Ectodermal cell (in vitro differentiated cells): ENCODE results near the gene NMNAT2. TPM values are rescaled to one million over a fixed set of nuclear protein-coding genes. Genes with fewer than 3 reads are reported as not detected.

ENCODE experiments used
- H3K27ac ChIP-seq: 2 replicates; pipeline ENCODE4 v1.7.0; 2013; ENCODE audit warnings: mild to moderate bottlenecking, low read depth, low read length; ENCODE audit not compliant: insufficient read depth, poor library complexity, severe bottlenecking
- H3K27me3 ChIP-seq: 2 replicates; pipeline ENCODE4 v1.7.0; 2013; ENCODE audit warnings: mild to moderate bottlenecking, low read length; ENCODE audit not compliant: insufficient read depth, control insufficient read depth, poor library complexity, severe bottlenecking
- H3K36me3 ChIP-seq: one replicate; pipeline ENCODE4 v1.7.0; 2013; ENCODE audit warnings: low read length; ENCODE audit not compliant: control insufficient read depth, insufficient read depth
- H3K4me1 ChIP-seq: one replicate; pipeline ENCODE4 v1.7.0; 2013; ENCODE audit warnings: low read length; ENCODE audit not compliant: control insufficient read depth, insufficient read depth
- H3K4me3 ChIP-seq: 2 replicates; pipeline ENCODE4 v1.7.0; 2013; ENCODE audit warnings: low read depth, low read length, control low read depth; ENCODE audit not compliant: insufficient read depth
- H3K9me3 ChIP-seq: 2 replicates; pipeline ENCODE4 v1.7.0; 2013; ENCODE audit warnings: mild to moderate bottlenecking, low read length, moderate library complexity; ENCODE audit not compliant: control insufficient read depth
- WGBS, 2 experiments: methylation state at CpG; one replicate each; pipeline ENCODE4 v1.1.7; 2013; ENCODE audit warnings: missing lambda C conversion rate in 2 of 2; 5-methylcytosine and 5-hydroxymethylcytosine counted together
- polyA plus RNA-seq, 4 experiments: library from polyadenylated mRNA; stranded (reverse); fragments of 50-300 nt; gene quantifications; one replicate each; pipeline ENCODE4 v1.2.3, GENCODE V29; 2013

The NMNAT2 gene
- polyA plus RNA-seq (2013, experiment 1 of 4): 3.2 TPM
- 3.6 TPM for polyA plus RNA-seq (2013, experiment 2 of 4)
- polyA plus RNA-seq (2013, experiment 3 of 4): 4.1 TPM
- 6.8 TPM for polyA plus RNA-seq (2013, experiment 4 of 4)

DNA sequence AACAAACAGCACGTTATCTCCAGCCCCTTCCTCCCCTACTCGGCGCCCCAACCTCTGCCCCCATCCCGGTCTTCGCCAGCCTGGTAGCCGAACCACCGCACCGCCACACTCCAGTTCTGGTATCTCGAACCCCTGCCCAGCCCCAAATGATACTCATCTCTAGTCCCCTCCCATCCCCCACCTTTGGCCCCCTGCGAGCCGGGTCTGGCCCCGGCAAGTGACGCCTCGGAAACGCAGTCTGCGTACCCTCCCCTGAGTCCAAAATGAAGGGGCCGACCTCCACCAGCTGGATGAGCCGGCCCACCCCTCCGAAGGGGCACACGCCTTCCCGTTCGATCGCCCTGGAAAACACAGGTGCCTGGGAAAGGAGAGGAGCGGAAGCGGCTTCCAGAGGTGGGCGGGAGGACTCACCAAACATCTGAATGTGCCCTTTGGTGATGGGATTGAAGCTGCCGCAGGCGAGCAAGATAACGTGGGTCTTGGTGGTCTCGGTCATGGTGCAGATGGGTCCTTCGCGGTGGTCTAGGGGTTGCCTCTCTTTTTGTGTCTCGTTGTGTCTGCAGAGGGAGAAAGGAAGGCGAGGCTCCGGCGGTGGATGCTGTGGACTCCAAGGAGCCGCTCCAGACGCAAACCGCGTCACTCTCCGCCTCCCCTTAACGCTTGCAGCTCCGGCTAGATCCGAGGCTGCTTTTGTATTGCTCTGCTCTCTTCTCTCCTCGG is at the start of gene NMNAT2:
NMNAT2 (minus strand) TSS at position 609 of the 720 bp plus-strand sequence; CDS start at position 496, 113 bp downstream.
- H3K27ac ChIP-seq: no peak within 1 kb of the TSS
- peak within 1 kb of the TSS; percentile 43 for H3K4me3 ChIP-seq
- WGBS, 2 experiments: 0% methylated on average over 45 of the region's 45 CpGs
- H3K36me3 ChIP-seq: no peaks in the 10 kb centered on the region
- peaks cover 8% of the 10 kb centered on the region for H3K4me1 ChIP-seq
- peaks cover 48% of the 10 kb centered on the region for H3K27me3 ChIP-seq
- no peaks in the 10 kb centered on the region for H3K9me3 ChIP-seq

- 88 to 92% methylated on average over 1 of the region's 1 CpG for WGBS, 2 experiments
- Histone ChIP-seq H3K36me3 (no peaks in the 10 kb centered on the region), H3K27me3 (no peaks in the 10 kb centered on the region)
Measured at GRCh38 chr1:183467687-183468086, 49.5 kb upstream of the NMNAT2 start.

DNA sequence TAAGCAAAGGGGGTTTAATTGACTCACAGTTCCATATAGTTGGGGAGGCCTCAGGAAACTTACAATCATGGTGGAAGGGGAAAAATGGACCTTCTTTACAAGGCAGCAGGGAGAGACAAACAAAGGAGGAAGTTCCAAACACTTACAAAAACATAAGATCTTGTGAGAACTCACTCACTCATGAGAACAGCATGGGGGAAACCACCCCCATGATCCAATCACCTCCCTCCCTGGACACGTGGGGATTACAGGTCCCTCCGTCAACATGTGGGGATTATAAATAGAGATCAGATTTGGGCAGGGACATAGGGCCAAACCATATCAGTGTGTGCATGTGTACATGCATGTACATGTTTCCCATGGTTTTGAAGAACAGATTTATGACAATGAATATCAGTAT is 48.6 kb upstream of the NMNAT2 start:
- Histone ChIP-seq H3K36me3 (no peaks in the 10 kb centered on the region), H3K4me3 (no peak overlapping the region), H3K4me1 (peaks cover 3% of the 10 kb centered on the region), H3K27ac (no peak overlapping the region), H3K9me3 (no peaks in the 10 kb centered on the region), H3K27me3 (no peaks in the 10 kb centered on the region)
- WGBS, 2 experiments: 60% methylated on average over 2 of the region's 2 CpGs

More at GRCh38 chr1:183467687-183468086, 49.5 kb upstream of the NMNAT2 start:
- Histone ChIP-seq H3K9me3 (no peaks in the 10 kb centered on the region), H3K4me1 (peaks cover 3% of the 10 kb centered on the region), H3K4me3 (no peak overlapping the region), H3K27ac (no peak overlapping the region)

DNA sequence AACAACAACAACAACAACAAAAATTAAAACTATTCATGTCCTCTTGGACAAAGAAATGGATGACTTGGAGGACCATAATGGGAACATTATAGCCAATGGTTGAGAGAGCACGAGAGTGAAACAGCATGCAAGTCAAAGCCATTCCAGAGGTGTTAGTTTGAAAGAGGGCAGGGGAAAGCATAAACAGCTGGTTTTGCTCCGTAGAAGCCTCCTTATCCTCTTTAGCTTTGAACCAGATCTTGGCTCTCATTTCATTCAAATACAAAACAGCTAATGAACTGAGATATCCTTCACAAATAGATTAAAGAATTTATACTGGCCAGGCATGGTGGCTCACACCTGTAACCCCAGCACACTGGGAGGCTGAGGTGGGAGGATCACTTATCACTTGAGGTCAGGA is 45.4 kb upstream of the NMNAT2 start:
- H3K36me3 ChIP-seq: no peaks in the 10 kb centered on the region
- H3K9me3 ChIP-seq: no peaks in the 10 kb centered on the region
- H3K27ac ChIP-seq: no peak overlapping the region
- 87 to 99% methylated on average over 2 of the region's 2 CpGs for WGBS, 2 experiments
- H3K4me1 ChIP-seq: no peaks in the 10 kb centered on the region
- no peak overlapping the region for H3K4me3 ChIP-seq
- no peaks in the 10 kb centered on the region for H3K27me3 ChIP-seq

GRCh38 chr1:183461350-183461749 is 43.2 kb upstream of the NMNAT2 start:
- H3K27me3 ChIP-seq: no peaks in the 10 kb centered on the region
- 100% methylated on average over 1 of the region's 1 CpG for whole genome bisulfite sequencing, 2 experiments
- no peak overlapping the region for H3K27ac ChIP-seq
- no peak overlapping the region for H3K4me3 ChIP-seq
- no peaks in the 10 kb centered on the region for H3K9me3 ChIP-seq
- H3K4me1 ChIP-seq: no peaks in the 10 kb centered on the region
- H3K36me3 ChIP-seq: no peaks in the 10 kb centered on the region

DNA sequence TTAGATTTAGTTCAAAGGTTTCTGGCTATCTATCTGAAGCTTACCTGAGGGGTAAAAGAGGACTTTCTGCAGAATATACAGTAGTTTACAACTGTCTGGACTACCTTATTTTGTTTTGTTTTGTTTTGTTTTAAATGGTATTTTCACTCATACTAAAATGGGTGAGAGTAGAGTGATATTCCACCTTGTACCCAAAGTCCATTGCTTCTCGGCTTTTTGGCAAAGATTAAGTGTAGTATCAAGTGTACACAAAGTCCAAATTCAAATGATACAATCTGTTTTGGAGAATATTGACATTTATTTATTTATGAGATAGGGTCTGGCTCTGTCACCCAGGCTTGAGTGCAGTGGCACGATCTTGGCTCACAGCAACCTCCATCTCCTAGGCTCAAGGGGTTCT is 42.4 kb upstream of the NMNAT2 start:
- no peak overlapping the region for H3K4me3 ChIP-seq
- WGBS, 2 experiments: 84 to 96% methylated on average over 1 to 2 of the region's 2 CpGs
- no peaks in the 10 kb centered on the region for H3K4me1 ChIP-seq
- H3K36me3 ChIP-seq: no peaks in the 10 kb centered on the region
- H3K27me3 ChIP-seq: no peaks in the 10 kb centered on the region
- no peaks in the 10 kb centered on the region for H3K9me3 ChIP-seq
- H3K27ac ChIP-seq: no peak overlapping the region

DNA sequence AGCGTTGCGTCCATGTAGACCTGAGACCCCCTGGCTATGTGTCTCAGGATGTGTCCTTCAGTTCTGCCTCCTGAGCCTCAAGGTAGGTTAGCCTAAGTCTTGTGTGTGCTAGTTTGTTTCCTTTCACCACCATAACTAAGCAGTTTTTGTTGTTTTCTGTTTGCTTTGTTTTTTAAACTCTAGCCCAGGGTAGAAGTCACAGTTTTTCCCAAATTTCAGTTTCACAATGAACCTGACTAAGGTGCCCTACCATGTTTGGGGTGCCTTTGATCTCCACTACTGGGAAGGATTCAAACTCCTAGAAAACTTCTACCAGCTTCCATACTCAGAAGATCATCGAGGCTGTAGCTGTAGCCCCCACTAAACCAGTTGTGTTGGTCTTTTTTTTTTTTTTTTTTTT is 39.3 kb upstream of the NMNAT2 start:
- Histone ChIP-seq H3K4me1 (no peaks in the 10 kb centered on the region), H3K4me3 (no peak overlapping the region), H3K27me3 (no peaks in the 10 kb centered on the region), H3K27ac (no peak overlapping the region), H3K9me3 (no peaks in the 10 kb centered on the region), H3K36me3 (no peaks in the 10 kb centered on the region)
- 97 to 98% methylated on average over 3 of the region's 3 CpGs for WGBS, 2 experiments

- Histone ChIP-seq H3K4me1 (no peaks in the 10 kb centered on the region), H3K4me3 (no peak overlapping the region), H3K36me3 (no peaks in the 10 kb centered on the region), H3K27me3 (no peaks in the 10 kb centered on the region), H3K27ac (no peak overlapping the region), H3K9me3 (no peaks in the 10 kb centered on the region)
- WGBS, 2 experiments: 100% methylated on average over 1 of the region's 1 CpG; no CpG with 5 or more reads in 1 of the 2 experiments
Measured at GRCh38 chr1:183456826-183457225, 38.6 kb upstream of the NMNAT2 start.

DNA sequence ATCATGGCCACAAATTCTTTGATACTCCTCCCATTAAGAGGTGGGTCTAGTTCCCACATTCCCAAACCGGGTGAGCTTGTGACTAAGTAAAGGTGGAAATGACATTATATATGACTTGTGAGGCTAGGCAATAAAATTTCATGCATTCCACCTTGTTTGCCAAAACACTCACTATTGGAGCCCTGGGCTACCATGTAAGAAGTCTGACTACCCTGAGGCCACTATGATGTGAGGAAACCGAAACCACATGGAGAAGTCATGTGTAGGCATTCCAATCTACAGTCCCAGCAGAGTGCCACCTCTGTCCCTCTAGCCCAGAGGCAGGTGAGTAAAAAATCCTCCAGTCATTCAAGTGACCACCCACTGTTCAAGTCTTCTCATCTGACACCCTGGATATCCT is 36.2 kb upstream of the NMNAT2 start:
- no peaks in the 10 kb centered on the region for H3K9me3 ChIP-seq
- no peak overlapping the region for H3K4me3 ChIP-seq
- no peaks in the 10 kb centered on the region for H3K27me3 ChIP-seq
- 87 to 88% methylated on average over 1 to 2 of the region's 2 CpGs for WGBS, 2 experiments
- H3K27ac ChIP-seq: no peak overlapping the region
- no peaks in the 10 kb centered on the region for H3K36me3 ChIP-seq
- no peaks in the 10 kb centered on the region for H3K4me1 ChIP-seq

DNA sequence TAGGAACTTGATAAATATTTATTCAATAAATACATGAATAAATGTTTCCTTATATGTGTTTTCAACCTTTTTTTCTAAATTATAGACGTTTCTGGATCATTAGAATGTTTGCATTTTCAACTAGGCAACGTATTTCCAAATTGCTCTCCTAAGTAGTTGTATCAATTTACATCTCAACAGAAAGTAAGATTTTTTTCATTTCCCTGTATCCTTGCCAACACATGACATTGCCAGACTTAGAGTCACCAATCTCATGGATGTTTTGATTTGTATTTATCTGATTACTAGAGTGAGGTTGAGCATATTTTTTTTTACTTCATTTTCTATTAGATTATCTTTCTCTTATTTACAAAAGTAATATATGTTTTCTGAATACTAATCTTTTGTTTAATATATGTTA is 31.9 kb upstream of the NMNAT2 start:
- H3K4me1 ChIP-seq: no peaks in the 10 kb centered on the region
- WGBS, 2 experiments: 92% methylated on average over 2 of the region's 2 CpGs; no CpG with 5 or more reads in 1 of the 2 experiments

More for the DNA sequence above, 31.9 kb upstream of the NMNAT2 start:
- Histone ChIP-seq H3K36me3 (no peaks in the 10 kb centered on the region), H3K27ac (no peak overlapping the region), H3K4me3 (no peak overlapping the region), H3K27me3 (no peaks in the 10 kb centered on the region), H3K9me3 (no peaks in the 10 kb centered on the region)
